ENCODE data around the gene LMNB1.

DNA sequence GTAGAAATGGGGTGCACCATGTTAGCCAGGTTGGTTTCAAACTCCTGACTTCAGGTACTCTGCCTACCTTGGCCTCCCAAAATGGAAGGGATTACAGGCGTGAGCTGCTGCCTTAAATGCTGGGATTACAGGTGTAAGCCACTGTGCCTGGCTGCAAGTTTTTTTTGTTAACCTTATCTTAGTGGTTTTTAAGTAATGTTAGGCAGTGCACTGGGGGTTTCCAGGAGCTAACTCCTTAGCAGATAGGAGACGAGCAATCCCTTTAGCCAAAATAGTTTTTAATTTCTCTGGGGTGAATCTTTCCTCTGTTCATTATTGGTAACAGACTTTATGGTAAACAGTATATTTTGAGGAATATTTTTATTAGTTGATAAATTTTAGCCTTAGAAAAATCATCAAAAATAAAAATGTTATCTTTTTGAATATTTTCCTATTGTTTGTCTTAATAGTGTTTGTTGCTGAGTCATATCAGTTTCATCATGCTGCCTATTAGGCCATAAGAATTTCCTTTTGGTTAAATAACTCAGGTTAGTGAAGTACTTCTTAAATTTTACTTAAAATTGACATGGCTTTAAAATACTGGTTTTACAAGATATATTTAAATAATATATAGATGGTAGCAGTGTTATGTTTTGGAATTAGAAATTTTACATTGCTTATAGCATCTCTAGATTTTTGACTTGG lies 37.9 kb downstream of the LMNB1 start:
- TF ChIP-seq, protein P1, sequence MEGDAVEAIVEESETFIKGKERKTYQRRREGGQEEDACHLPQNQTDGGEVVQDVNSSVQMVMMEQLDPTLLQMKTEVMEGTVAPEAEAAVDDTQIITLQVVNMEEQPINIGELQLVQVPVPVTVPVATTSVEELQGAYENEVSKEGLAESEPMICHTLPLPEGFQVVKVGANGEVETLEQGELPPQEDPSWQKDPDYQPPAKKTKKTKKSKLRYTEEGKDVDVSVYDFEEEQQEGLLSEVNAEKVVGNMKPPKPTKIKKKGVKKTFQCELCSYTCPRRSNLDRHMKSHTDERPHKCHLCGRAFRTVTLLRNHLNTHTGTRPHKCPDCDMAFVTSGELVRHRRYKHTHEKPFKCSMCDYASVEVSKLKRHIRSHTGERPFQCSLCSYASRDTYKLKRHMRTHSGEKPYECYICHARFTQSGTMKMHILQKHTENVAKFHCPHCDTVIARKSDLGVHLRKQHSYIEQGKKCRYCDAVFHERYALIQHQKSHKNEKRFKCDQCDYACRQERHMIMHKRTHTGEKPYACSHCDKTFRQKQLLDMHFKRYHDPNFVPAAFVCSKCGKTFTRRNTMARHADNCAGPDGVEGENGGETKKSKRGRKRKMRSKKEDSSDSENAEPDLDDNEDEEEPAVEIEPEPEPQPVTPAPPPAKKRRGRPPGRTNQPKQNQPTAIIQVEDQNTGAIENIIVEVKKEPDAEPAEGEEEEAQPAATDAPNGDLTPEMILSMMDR (IDR thresholded peaks at IDR 0.05): no peak
- TF ChIP-seq POLR2AphosphoS5 (IDR thresholded peaks at IDR 0.05): no peak
